Esophagus (tissue), 2 donors: ENCODE data around the gene GPR132. TPM values are rescaled to one million over a fixed set of nuclear protein-coding genes. Genes with fewer than 3 reads are reported as not detected.

ENCODE experiments used
- H3K27ac ChIP-seq, 2 donors: one replicate each; pipeline ENCODE4 v1.5.1; 2013; ENCODE audit warnings: low read depth in 2 of 2, mild to moderate bottlenecking in 2 of 2, inconsistent platforms in 1 of 2, low read length in 1 of 2, moderate library complexity in 1 of 2
- H3K27me3 ChIP-seq, 2 donors: one replicate each; pipeline ENCODE4 v1.6.1; 2013; ENCODE audit warnings: low read length in 2 of 2, control low read depth in 1 of 2, mild to moderate bottlenecking in 1 of 2; ENCODE audit not compliant: insufficient read depth in 2 of 2, control insufficient read depth in 1 of 2
- H3K36me3 ChIP-seq, 2 donors: one replicate each; pipeline ENCODE4 v1.6.1; 2013; ENCODE audit warnings: low read length in 1 of 2; ENCODE audit not compliant: control insufficient read depth in 2 of 2, insufficient read depth in 2 of 2
- H3K4me1 ChIP-seq, 2 donors: one replicate each; pipeline ENCODE4 v1.6.1; 2013; ENCODE audit warnings: low read length in 1 of 2; ENCODE audit not compliant: control insufficient read depth in 2 of 2, insufficient read depth in 2 of 2
- H3K4me3 ChIP-seq, 2 donors: one replicate each; pipeline ENCODE4 v1.5.1; 2013; ENCODE audit warnings: low read length in 2 of 2, mild to moderate bottlenecking in 2 of 2, low read depth in 1 of 2, moderate library complexity in 1 of 2
- H3K9me3 ChIP-seq, 2 donors: one replicate each; pipeline ENCODE4 v1.6.1; 2013; ENCODE audit warnings: mild to moderate bottlenecking in 2 of 2, low read depth in 1 of 2, low read length in 1 of 2, moderate library complexity in 1 of 2; ENCODE audit not compliant: control insufficient read depth in 2 of 2, insufficient read depth in 1 of 2
- WGBS, 2 donors: extraction: QIAGEN DNeasy Blood & Tissue Kit; methylation state at CpG; one replicate each; pipeline ENCODE4 v1.1.7; 2013; 5-methylcytosine and 5-hydroxymethylcytosine counted together
- polyA plus RNA-seq, 2 donors: library from polyadenylated mRNA; stranded (reverse); fragments of 200-250 nt; gene quantifications; one replicate each; pipeline ENCODE4 v1.2.3, GENCODE V29; 2013
- donor health status: healthy with polysubstance abuse.
- donor health status: Bipolar disorder and iron deficiency.

GPR132 gene
- polyA plus RNA-seq, 2 donors = 0.42 to 0.47 TPM

GRCh38 chr14:105010106-105010505 lies 55.1 kb downstream of the GPR132 start:
- Histone ChIP-seq H3K36me3 (peaks cover 9 to 29% of the 10 kb centered on the region in 2 donors), H3K27me3 (no peaks in the 10 kb centered on the region), H3K4me1 (peaks cover 7 to 25% of the 10 kb centered on the region in 2 donors), H3K4me3 (no peak overlapping the region), H3K27ac (no peak overlapping the region), H3K9me3 (no peaks in the 10 kb centered on the region)
- 84 to 87% methylated on average over 4 of the region's 4 CpGs for WGBS, 2 donors

- Histone ChIP-seq H3K4me3 (no peak overlapping the region), H3K27me3 (no peaks in the 10 kb centered on the region), H3K4me1 (peaks cover under 1 to 16% of the 10 kb centered on the region in 2 donors), H3K36me3 (peaks cover 9 to 29% of the 10 kb centered on the region in 2 donors), H3K9me3 (no peaks in the 10 kb centered on the region), H3K27ac (no peak overlapping the region)
- WGBS, 2 donors = 90 to 91% methylated on average over 19 of the region's 19 CpGs
Measured at GRCh38 chr14:105007593-105008264, 57.5 kb downstream of the GPR132 start.

GRCh38 chr14:105006831-105007592 lies 58.2 kb downstream of the GPR132 start:
- no peak overlapping the region for H3K4me3 ChIP-seq
- peaks cover 9 to 29% of the 10 kb centered on the region in 2 donors for H3K36me3 ChIP-seq
- no peaks in the 10 kb centered on the region for H3K27me3 ChIP-seq
- WGBS, 2 donors = 82 to 87% methylated on average over 21 of the region's 21 CpGs
- no peak overlapping the region for H3K27ac ChIP-seq
- peaks cover 0 to 12% of the 10 kb centered on the region in 2 donors for H3K4me1 ChIP-seq
- no peaks in the 10 kb centered on the region for H3K9me3 ChIP-seq

- 82 to 89% methylated on average over 21 of the region's 21 CpGs for WGBS, 2 donors
- Histone ChIP-seq H3K36me3 (peaks cover 9 to 22% of the 10 kb centered on the region in 2 donors), H3K4me3 (no peak overlapping the region), H3K9me3 (no peaks in the 10 kb centered on the region), H3K27me3 (no peaks in the 10 kb centered on the region), H3K4me1 (peaks cover 0 to 9% of the 10 kb centered on the region in 2 donors), H3K27ac (no peak overlapping the region)
Measured at GRCh38 chr14:105005929-105006830, 59.0 kb downstream of the GPR132 start.

- H3K4me3 ChIP-seq = no peak overlapping the region
- H3K27me3 ChIP-seq = no peaks in the 10 kb centered on the region
- H3K9me3 ChIP-seq = no peaks in the 10 kb centered on the region
- peaks cover 5 to 18% of the 10 kb centered on the region in 2 donors for H3K36me3 ChIP-seq
- H3K27ac ChIP-seq = no peak overlapping the region
- WGBS, 2 donors = 85 to 86% methylated on average over 18 to 20 of the region's 20 CpGs
- peaks cover 0 to 9% of the 10 kb centered on the region in 2 donors for H3K4me1 ChIP-seq
Measured at GRCh38 chr14:105005329-105005928, 59.8 kb downstream of the GPR132 start.

Other genes with a start within 250 kb of the GPR132 start
- gene CEP170B, start 200.2 kb downstream of the GPR132 start, polyA plus RNA-seq = 10 to 100 TPM; 19.8 to 37.5 TPM
- under 1 TPM; 0.53 to 0.65 TPM for gene PLD4, start 140.6 kb downstream of the GPR132 start, polyA plus RNA-seq
- 100 to 1,000 TPM in 1 of 2 donors, 10 to 100 TPM in 1; 67.4 to 104 TPM for gene AHNAK2, start 87.1 kb downstream of the GPR132 start, polyA plus RNA-seq
- 1 to 10 TPM; 6.5 to 8.3 TPM for gene CLBA1, start 79.6 kb downstream of the GPR132 start, polyA plus RNA-seq
- 10 to 100 TPM; 23.5 to 24.7 TPM for gene CDCA4, start 44.3 kb downstream of the GPR132 start, polyA plus RNA-seq
- 10 to 100 TPM; 18.7 to 32.4 TPM for gene JAG2, start 103.3 kb upstream of the GPR132 start, polyA plus RNA-seq
- gene NUDT14, start 115.9 kb upstream of the GPR132 start, polyA plus RNA-seq = 10 to 100 TPM; 16.1 to 25.5 TPM
- 10 to 100 TPM; 47.5 to 49.8 TPM for gene BTBD6, start 183.1 kb upstream of the GPR132 start, polyA plus RNA-seq
- 10 to 100 TPM; 11.1 to 30.2 TPM for gene BRF1, start 235.6 kb upstream of the GPR132 start, polyA plus RNA-seq
- 10 to 100 TPM; 17.8 to 39.2 TPM for gene PACS2, start 249.3 kb upstream of the GPR132 start, polyA plus RNA-seq